Endodermal cell (in vitro differentiated cells): Measurements from ENCODE around the gene SOX12. TPM values are rescaled to one million over a fixed set of nuclear protein-coding genes. Genes with fewer than 3 reads are reported as not detected.

Source experiments
- DNase-seq: peaks from one replicate; pipeline ENCODE4 v3.0.0-alpha.2; 2017
- H3K27ac ChIP-seq: 2 replicates; pipeline ENCODE4 v1.5.1; 2013; ENCODE audit warnings: mild to moderate bottlenecking, low read depth, low read length, moderate library complexity
- H3K27me3 ChIP-seq: 2 replicates; pipeline ENCODE4 v1.6.1; 2013; ENCODE audit warnings: mild to moderate bottlenecking, low read length, moderate library complexity; ENCODE audit not compliant: insufficient read depth, control insufficient read depth, poor library complexity, severe bottlenecking
- H3K36me3 ChIP-seq: 2 replicates; pipeline ENCODE4 v1.7.0; 2013; ENCODE audit warnings: mild to moderate bottlenecking, low read length, moderate library complexity; ENCODE audit not compliant: control insufficient read depth, insufficient read depth
- H3K4me1 ChIP-seq: one replicate; pipeline ENCODE4 v1.7.0; 2013; ENCODE audit warnings: low read length; ENCODE audit not compliant: control insufficient read depth, insufficient read depth
- H3K4me3 ChIP-seq: 2 replicates; pipeline ENCODE4 v1.5.1; 2013; ENCODE audit warnings: mild to moderate bottlenecking, low read length, moderate library complexity
- H3K9ac ChIP-seq: 2 replicates; pipeline ENCODE4 v1.6.1; 2013; ENCODE audit warnings: mild to moderate bottlenecking, low read length, moderate library complexity; ENCODE audit not compliant: poor library complexity, severe bottlenecking; ENCODE audit errors: extremely low read depth
- H3K9me3 ChIP-seq: 2 replicates; pipeline ENCODE4 v1.6.1; 2013; ENCODE audit warnings: mild to moderate bottlenecking, low read length, moderate library complexity; ENCODE audit not compliant: control insufficient read depth
- H3K27ac Mint-ChIP-seq: 2 replicates; pipeline ENCODE4 v1.8.0; 2020; ENCODE audit warnings: mixed read lengths
- H3K27me3 Mint-ChIP-seq: 2 replicates; pipeline ENCODE4 v1.8.0; 2021; ENCODE audit warnings: mild to moderate bottlenecking, mixed read lengths; ENCODE audit not compliant: insufficient read depth
- H3K36me3 Mint-ChIP-seq: 2 replicates; pipeline ENCODE4 v1.8.0; 2020; ENCODE audit warnings: low read depth, mixed read lengths
- H3K4me1 Mint-ChIP-seq: 2 replicates; pipeline ENCODE4 v1.8.0; 2020; ENCODE audit warnings: mixed read lengths
- H3K4me3 Mint-ChIP-seq: 2 replicates; pipeline ENCODE4 v1.8.0; 2020; ENCODE audit warnings: mild to moderate bottlenecking, moderate library complexity, mixed read lengths
- H3K9me3 Mint-ChIP-seq: 2 replicates; pipeline ENCODE4 v1.8.0; 2020; ENCODE audit warnings: mild to moderate bottlenecking, mixed read lengths
- WGBS, 2 experiments: methylation state at CpG; one replicate each; pipeline versions ENCODE4 v1.1.5 to v1.1.7; 2013; ENCODE audit warnings: missing lambda C conversion rate in 2 of 2, mixed read lengths in 1 of 2; ENCODE audit not compliant: insufficient coverage in 1 of 2, insufficient read length in 1 of 2; 5-methylcytosine and 5-hydroxymethylcytosine counted together
- total RNA-seq, 2 donors: library from RNA; stranded (reverse); fragmentation: NEBNext Ultra II Directional in 1 of 2; extraction: Animal tissue kit (Norgen Biotek cat#: 25700) in 1 of 2; gene quantifications; 2 replicates in 1 of 2; 3 replicates in 1 of 2; pipeline ENCODE4 v1.2.1, GENCODE V29; 2021
- TF ChIP-seq, protein P1 (sequence below): fragments of 200-600 bp; sonication (generic); conservative IDR thresholded peaks from 2 replicates; pipeline ENCODE4 v1.5.0; 2021; ENCODE audit warnings: antibody characterized with exemption, mild to moderate bottlenecking

SOX12 gene
- total RNA-seq, 2 donors from 2014 or later: 71.4 to 81.7 TPM

GRCh38 chr20:278607-279571 lies 46.5 kb upstream of the SOX12 start:
- Mint-ChIP-seq H3K27ac (peak overlapping the region; percentile 72), H3K27me3 (peaks cover 7% of the 10 kb centered on the region), H3K9me3 (peaks cover 3% of the 10 kb centered on the region), H3K4me1 (peaks cover 6% of the 10 kb centered on the region), H3K36me3 (peaks cover 61% of the 10 kb centered on the region), H3K4me3 (peak overlapping the region; percentile 39)
- Histone ChIP-seq H3K4me1 (no peaks in the 10 kb centered on the region), H3K27ac (no peak overlapping the region), H3K36me3 (peaks cover 34% of the 10 kb centered on the region), H3K27me3 (no peaks in the 10 kb centered on the region), H3K9me3 (no peaks in the 10 kb centered on the region), H3K9ac (no peak overlapping the region), H3K4me3 (no peak overlapping the region)
- TF ChIP-seq, protein P1, sequence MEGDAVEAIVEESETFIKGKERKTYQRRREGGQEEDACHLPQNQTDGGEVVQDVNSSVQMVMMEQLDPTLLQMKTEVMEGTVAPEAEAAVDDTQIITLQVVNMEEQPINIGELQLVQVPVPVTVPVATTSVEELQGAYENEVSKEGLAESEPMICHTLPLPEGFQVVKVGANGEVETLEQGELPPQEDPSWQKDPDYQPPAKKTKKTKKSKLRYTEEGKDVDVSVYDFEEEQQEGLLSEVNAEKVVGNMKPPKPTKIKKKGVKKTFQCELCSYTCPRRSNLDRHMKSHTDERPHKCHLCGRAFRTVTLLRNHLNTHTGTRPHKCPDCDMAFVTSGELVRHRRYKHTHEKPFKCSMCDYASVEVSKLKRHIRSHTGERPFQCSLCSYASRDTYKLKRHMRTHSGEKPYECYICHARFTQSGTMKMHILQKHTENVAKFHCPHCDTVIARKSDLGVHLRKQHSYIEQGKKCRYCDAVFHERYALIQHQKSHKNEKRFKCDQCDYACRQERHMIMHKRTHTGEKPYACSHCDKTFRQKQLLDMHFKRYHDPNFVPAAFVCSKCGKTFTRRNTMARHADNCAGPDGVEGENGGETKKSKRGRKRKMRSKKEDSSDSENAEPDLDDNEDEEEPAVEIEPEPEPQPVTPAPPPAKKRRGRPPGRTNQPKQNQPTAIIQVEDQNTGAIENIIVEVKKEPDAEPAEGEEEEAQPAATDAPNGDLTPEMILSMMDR: peak; percentile 68
- DNase-seq: peak; percentile 85
- 48 to 77% methylated on average over 24 to 60 of the region's 88 CpGs for WGBS, 2 experiments

GRCh38 chr20:284172-284571 lies 41.2 kb upstream of the SOX12 start:
- Histone ChIP-seq H3K27me3 (no peaks in the 10 kb centered on the region), H3K36me3 (peaks cover 10% of the 10 kb centered on the region), H3K9ac (no peak overlapping the region), H3K27ac (no peak overlapping the region), H3K4me3 (no peak overlapping the region), H3K4me1 (no peaks in the 10 kb centered on the region), H3K9me3 (no peaks in the 10 kb centered on the region)
- Mint-ChIP-seq H3K27ac (no peak overlapping the region), H3K4me1 (peaks cover 4% of the 10 kb centered on the region), H3K9me3 (no peaks in the 10 kb centered on the region), H3K27me3 (peaks cover 3% of the 10 kb centered on the region), H3K36me3 (peaks cover 32% of the 10 kb centered on the region), H3K4me3 (no peak overlapping the region)
- TF ChIP-seq, protein P1: no peak
- peak; percentile 12 for DNase-seq
- WGBS, 2 experiments: 58 to 60% methylated on average over 1 to 3 of the region's 3 CpGs

- peaks cover 4% of the 10 kb centered on the region for H3K4me1 Mint-ChIP-seq
- H3K36me3 Mint-ChIP-seq: peaks cover 22% of the 10 kb centered on the region
- no peak overlapping the region for H3K4me3 Mint-ChIP-seq
- WGBS, 2 experiments: 100% methylated on average over 2 of the region's 2 CpGs; no CpG with 5 or more reads in 1 of the 2 experiments
- Histone ChIP-seq H3K36me3 (peaks cover 6% of the 10 kb centered on the region), H3K9ac (no peak overlapping the region), H3K27me3 (no peaks in the 10 kb centered on the region), H3K4me1 (no peaks in the 10 kb centered on the region), H3K27ac (no peak overlapping the region), H3K4me3 (no peak overlapping the region), H3K9me3 (no peaks in the 10 kb centered on the region)
- DNase-seq: no peak
- H3K27me3 Mint-ChIP-seq: no peaks in the 10 kb centered on the region
- H3K27ac Mint-ChIP-seq: no peak overlapping the region
- no peaks in the 10 kb centered on the region for H3K9me3 Mint-ChIP-seq
- TF ChIP-seq, protein P1: no peak
Measured at GRCh38 chr20:286508-286907, 38.8 kb upstream of the SOX12 start.
